Stimulated activated CD8-positive, alpha-beta memory T cell treated with anti-CD3 and anti-CD28 coated beads, Interleukin-7, amount 100 ng/mL, for 48 hours (primary cell): ENCODE results near the gene FBLIM1.

ENCODE experiments used
- DNase-seq, 2 donors: peaks; one replicate each; pipeline ENCODE4 v3.0.0-alpha.2; 2020; ENCODE audit warnings: low read depth in 1 of 2; ENCODE audit errors: extremely low read depth in 1 of 2

FBLIM1 gene

DNA sequence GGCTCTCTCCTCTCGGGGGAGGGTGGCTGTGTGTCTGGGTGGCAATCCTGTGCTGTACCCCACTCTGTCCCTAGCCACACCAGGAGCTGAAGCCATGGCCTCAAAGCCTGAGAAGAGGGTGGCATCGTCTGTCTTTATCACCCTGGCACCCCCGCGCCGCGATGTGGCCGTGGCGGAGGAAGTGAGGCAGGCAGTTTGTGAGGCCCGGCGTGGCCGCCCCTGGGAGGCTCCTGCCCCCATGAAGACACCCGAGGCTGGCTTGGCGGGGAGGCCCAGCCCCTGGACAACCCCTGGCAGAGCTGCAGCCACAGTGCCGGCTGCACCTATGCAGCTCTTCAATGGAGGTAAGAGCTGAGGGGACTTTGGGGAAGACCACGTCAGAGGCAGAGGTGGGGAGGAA, 6.3 kb downstream of the FBLIM1 start:
- DNase-seq, result no peak

DNA sequence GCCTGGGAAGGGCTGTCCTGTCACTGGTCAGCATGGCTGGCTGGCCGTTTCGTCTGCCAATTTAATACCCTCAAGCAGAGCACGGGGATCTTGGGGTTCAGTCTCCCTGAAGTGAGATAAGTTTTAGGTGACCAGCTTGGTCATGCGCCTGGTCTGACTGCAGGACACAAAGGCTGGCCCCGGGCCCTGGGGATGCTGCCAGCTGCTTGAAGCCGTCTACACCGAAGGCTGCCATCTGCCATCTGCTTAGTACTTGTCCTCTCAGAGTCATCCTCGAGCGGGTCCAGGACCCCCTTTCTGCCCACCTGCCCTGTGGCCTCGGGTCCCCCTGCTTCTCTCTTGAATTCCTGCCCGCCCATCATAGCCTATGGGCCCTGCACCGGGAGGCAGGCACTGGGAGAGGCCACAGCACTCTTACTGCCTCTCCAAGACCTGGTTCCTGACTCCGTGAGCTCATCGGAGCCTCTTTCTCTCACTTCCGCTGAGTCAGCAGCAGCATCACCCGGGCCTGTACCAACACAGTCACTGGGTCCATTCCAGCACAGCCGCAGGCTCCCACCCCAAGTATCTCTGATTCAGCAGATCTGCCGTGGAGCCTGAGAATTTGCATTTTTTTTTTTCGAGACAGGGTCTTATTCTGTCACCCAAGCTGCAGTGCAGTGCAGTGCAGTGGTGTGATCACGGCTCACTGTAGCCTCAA, 7.0 kb downstream of the FBLIM1 start:
- no peak for DNase-seq

DNA sequence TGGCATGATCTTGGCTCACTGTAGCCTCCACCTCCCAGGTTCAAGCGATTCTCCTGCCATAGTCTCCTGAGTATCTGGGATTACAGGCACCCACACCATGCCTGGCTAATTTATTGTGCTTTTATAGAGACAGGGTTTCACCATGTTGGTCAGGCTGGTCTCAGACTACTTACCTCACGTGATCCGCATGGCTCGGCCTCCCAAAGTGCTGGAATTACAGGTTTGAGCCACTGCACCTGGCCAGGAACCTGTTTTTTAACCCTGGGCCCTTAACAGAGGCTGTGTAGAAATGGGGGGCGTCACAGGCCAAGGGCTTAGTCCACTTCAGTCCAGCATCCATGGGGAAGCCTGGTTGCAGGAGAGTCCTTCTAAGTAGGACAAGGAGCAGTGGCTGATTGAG, 9.3 kb downstream of the FBLIM1 start:
- DNase-seq, result no peak

GRCh38 chr1:15768388-15768787, 9.8 kb downstream of the FBLIM1 start:
- DNase-seq, result no peak

GRCh38 chr1:15770313-15770962, 11.8 kb downstream of the FBLIM1 start:
- no peak for DNase-seq

- DNase-seq, result no peak
These were observed 13.4 kb downstream of the FBLIM1 start for GRCh38 chr1:15771836-15772515.

- DNase-seq, result no peak
These were observed 17.1 kb downstream of the FBLIM1 start for GRCh38 chr1:15775706-15776105.

DNA sequence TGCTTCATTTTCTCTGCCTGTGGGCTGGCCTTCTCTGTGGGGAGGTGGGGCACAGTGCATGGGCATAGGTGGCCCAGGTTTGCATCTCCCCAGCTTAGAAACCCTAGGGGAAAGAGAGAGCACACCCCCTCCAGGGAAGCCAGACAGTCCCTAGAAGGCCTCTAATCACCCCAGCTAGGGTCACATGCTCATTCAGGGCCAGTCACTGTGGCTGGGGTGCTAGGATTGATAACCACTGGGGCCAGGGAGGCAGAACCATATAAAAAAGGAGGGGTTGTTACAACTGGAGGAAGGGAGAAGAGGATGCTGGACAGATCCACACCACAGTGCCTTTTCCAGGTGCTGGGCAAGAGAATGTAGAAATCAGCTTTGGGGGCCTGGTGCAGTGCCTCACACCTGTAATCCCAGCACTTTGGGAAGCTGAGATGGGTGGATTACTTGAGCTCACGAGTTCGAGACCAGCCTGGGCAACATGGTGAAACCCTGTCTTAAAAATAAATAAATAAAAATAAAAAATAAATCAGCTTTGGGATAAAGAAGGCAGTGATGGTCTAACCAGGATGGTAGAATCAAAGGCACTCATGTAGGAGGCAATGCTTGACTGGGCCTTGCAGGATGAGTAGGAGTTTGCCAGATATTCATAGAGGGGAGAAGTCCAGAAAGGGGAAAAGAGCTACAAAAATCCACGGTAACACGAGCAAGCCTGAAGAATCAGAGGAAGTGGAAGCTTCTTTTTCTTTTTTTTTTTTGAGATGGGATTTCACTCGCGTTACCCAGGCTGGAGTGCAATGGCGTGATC, 19.5 kb downstream of the FBLIM1 start:
- no peak for DNase-seq

DNA sequence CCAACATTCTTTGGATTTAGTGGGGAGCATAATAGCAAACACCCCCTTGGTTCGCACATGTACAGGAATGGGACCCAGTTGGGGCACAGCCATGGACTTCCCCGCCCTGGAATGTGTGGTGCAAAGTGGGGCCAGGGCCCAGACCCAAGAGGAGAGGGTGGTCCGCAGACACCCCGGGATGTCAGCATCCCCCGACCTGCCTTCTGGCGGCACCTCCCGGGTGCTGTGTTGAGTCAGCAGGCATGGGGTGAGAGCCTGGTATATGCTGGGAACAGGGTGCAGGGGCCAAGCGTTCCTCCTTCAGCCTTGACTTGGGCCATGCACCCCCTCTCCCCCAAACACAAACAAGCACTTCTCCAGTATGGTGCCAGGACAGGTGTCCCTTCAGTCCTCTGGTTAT, 27.1 kb downstream of the FBLIM1 start:
- no peak for DNase-seq

DNA sequence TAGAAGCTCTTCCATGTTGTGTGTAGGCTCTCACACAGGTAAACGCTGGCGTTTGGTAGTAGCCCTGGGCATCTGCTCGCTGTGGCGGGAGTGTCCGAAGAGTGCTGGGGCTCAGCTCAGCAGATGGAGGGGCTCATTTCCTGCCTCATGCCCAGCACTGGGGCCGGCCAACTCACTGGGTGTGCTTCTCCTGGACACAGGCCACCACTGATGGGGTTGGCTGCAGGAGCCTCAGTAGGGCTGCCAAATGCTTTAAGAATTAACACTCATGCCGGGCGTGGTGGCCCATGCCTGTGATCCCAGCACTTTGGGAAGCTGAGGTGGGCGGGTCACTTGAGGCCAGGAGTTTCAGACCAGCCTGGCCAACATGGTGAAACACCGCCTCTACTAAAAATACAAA, 28.0 kb downstream of the FBLIM1 start:
- no peak for DNase-seq

GRCh38 chr1:15788624-15789301, 30.2 kb downstream of the FBLIM1 start:
- DNase-seq, result no peak

DNA sequence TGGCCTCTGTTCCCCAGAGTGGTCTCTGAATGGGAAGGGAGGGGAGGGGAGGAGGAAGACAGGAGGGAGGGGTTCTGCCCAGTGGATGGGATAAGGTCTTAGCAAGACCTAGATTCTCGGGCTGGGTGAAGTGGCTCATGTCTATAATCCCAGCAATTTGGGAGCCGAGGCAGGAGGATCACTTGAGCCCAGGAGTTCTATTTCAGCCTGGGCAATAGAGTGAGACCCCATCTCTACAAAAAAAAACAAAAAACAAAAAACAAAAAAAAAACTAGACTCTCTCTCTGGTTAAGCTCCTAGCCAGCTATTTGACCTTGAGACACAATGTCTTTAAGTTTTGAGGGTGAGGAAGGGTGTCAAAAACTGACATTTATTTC, 37.5 kb downstream of the FBLIM1 start:
- DNase-seq, result no peak

GRCh38 chr1:15797614-15798390, 39.2 kb downstream of the FBLIM1 start:
- no peak for DNase-seq

GRCh38 chr1:15799004-15799867, 40.6 kb downstream of the FBLIM1 start:
- DNase-seq, result peak in 1 of 2 donors; percentile 25

GRCh38 chr1:15799928-15800835, 41.6 kb downstream of the FBLIM1 start:
- no peak for DNase-seq

DNA sequence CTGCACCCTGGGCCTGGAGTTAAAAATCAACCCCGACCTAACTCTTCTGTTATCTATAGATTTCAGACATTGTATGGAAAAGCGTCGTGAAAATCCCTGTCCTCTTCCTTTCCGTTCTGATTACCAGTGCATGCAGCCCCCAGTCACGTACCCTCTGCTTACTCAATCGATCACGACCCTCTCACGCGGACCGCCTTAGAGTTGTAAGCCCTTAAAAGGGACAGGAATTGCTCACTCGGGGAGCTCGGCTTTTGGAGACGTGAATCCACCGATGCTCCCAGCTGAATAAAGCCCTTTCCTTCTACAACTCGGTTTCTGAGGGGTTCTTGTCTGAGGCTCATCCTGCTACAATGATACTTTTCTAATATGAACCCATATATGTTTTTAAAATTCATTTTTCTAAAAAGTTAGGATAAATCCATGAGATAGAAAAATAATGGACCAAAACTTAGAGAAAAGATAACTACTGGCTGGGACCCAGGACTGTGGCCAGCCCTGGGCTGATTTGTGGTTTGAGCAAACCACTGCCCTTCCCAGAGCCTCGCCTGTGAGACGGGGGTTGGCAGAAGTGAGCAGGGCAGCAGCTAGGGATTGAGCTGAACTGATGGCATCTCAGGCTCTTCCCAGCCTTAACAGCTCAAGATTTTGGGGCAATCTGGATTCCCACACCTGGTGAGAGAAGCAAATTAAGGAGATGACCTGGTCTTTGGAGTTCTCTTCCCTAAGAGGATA, 43.8 kb downstream of the FBLIM1 start:
- no peak for DNase-seq

DNA sequence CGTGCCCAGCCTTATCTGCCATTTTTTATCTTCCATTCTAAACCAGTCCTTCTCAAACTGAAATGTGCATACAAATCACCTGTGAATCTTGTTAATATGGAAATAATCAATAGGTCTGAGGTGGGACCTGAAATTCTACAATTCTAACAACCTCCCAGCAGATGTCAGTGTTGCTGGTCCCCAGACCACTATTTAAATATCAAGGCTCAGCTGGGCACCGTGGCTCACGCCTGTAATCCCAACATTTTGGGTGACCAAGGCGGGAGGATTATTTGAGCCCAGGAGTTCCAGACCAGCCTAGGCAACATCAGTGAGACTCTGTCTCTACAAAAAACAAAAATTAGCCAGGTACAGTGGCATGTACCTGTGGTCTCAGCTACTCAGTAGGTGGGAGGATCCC, 44.8 kb downstream of the FBLIM1 start:
- no peak for DNase-seq
